DOHH2 (cell line): ENCODE data around the gene TYRO3.

ENCODE experiments used
- H3F3A ChIP-seq: fragments of 200-600 bp; sonication (generic), shearing (Covaris generic); 2 replicates; pipeline ENCODE4 v1.6.0; 2016; ENCODE audit warnings: antibody characterized with exemption, mild to moderate bottlenecking; ENCODE audit not compliant: control insufficient read depth, insufficient read depth
- H3K27ac ChIP-seq: fragments of 200-600 bp; sonication (generic); 2 replicates; pipeline ENCODE4 v1.5.1; 2014; ENCODE audit warnings: low read depth, mild to moderate bottlenecking, low read length, moderate library complexity
- H3K27me3 ChIP-seq: fragments of 200-600 bp; sonication (generic); 2 replicates; pipeline ENCODE4 v1.6.1; 2014; ENCODE audit warnings: mild to moderate bottlenecking, low read length, mixed read lengths; ENCODE audit not compliant: control insufficient read depth
- H3K36me3 ChIP-seq: fragments of 200-600 bp; sonication (generic); 2 replicates; pipeline ENCODE4 v1.6.1; 2014; ENCODE audit warnings: mild to moderate bottlenecking, low read length, moderate library complexity, mixed read lengths; ENCODE audit not compliant: control insufficient read depth
- H3K4me1 ChIP-seq: fragments of 200-600 bp; sonication (generic); 2 replicates; pipeline ENCODE4 v1.6.1; 2014; ENCODE audit warnings: mild to moderate bottlenecking, low read length, mixed read lengths; ENCODE audit not compliant: control insufficient read depth
- H3K4me2 ChIP-seq: fragments of 200-600 bp; sonication (generic); 2 replicates; pipeline ENCODE4 v1.6.0; 2014; ENCODE audit warnings: mild to moderate bottlenecking, low read length, moderate library complexity
- H3K4me3 ChIP-seq: fragments of 200-600 bp; sonication (generic); 2 replicates; pipeline ENCODE4 v1.5.1; 2014; ENCODE audit warnings: mild to moderate bottlenecking, low read length, mixed read lengths
- H3K79me2 ChIP-seq: fragments of 200-600 bp; sonication (generic); 2 replicates; pipeline ENCODE4 v1.6.1; 2014; ENCODE audit warnings: mild to moderate bottlenecking, low read length, mixed read lengths; ENCODE audit not compliant: control insufficient read depth
- H3K9me2 ChIP-seq: fragments of 200-600 bp; sonication (generic); replicated peaks from 2 replicates; pipeline ENCODE4 v1.6.1; 2014; ENCODE audit warnings: mild to moderate bottlenecking, low read length, mixed read lengths; ENCODE audit not compliant: control insufficient read depth
- H3K9me3 ChIP-seq: fragments of 200-600 bp; sonication (generic); 2 replicates; pipeline ENCODE4 v1.6.1; 2014; ENCODE audit warnings: antibody characterized with exemption, low read length, mixed read lengths; ENCODE audit not compliant: control insufficient read depth, insufficient read depth
- H4K20me1 ChIP-seq: fragments of 200-600 bp; sonication (generic); 2 replicates; pipeline ENCODE4 v1.6.0; 2014; ENCODE audit warnings: low read depth, mild to moderate bottlenecking, antibody characterized with exemption, low read length, moderate library complexity; ENCODE audit not compliant: control insufficient read depth, insufficient read depth
- CTCF ChIP-seq: fragments of 200-600 bp; sonication (generic); IDR thresholded peaks from one replicate; pipeline ENCODE4 v1.5.1; 2014; ENCODE audit warnings: antibody characterized with exemption, mild to moderate bottlenecking, low read depth, low read length; ENCODE audit not compliant: poor library complexity, severe bottlenecking
- EZH2phosphoT487 ChIP-seq: fragments of 200-600 bp; sonication (generic); IDR thresholded peaks from 2 replicates; pipeline ENCODE4 v1.6.1; 2017; ENCODE audit warnings: borderline replicate concordance, mild to moderate bottlenecking, antibody characterized with exemption, low read length, moderate library complexity, mixed read lengths

TYRO3 gene

GRCh38 chr15:41557673-41558399, 1.2 kb upstream of the TYRO3 start:
- peaks cover 49% of the 10 kb centered on the region for H3K4me1 ChIP-seq
- no peaks in the 10 kb centered on the region for H4K20me1 ChIP-seq
- H3K4me3 ChIP-seq: peak overlapping the region; percentile 66
- no peak overlapping the region for H3K27ac ChIP-seq
- TF ChIP-seq CTCF (peak; percentile 95), EZH2phosphoT487 (no peak)
- no peaks in the 10 kb centered on the region for H3K9me3 ChIP-seq
- peaks cover 26% of the 10 kb centered on the region for H3K27me3 ChIP-seq
- no peaks in the 10 kb centered on the region for H3K79me2 ChIP-seq
- H3K4me2 ChIP-seq: peak overlapping the region; percentile 81
- H3K9me2 ChIP-seq: no peaks in the 10 kb centered on the region
- no peaks in the 10 kb centered on the region for H3K36me3 ChIP-seq
- H3F3A ChIP-seq: peaks cover 22% of the 10 kb centered on the region

- Histone ChIP-seq H3K4me3 (peak overlapping the region; percentile 66), H3F3A (peaks cover 22% of the 10 kb centered on the region), H3K9me3 (no peaks in the 10 kb centered on the region), H3K4me2 (peak overlapping the region; percentile 81), H4K20me1 (no peaks in the 10 kb centered on the region), H3K79me2 (no peaks in the 10 kb centered on the region), H3K9me2 (no peaks in the 10 kb centered on the region), H3K27me3 (peaks cover 28% of the 10 kb centered on the region), H3K36me3 (no peaks in the 10 kb centered on the region), H3K27ac (no peak overlapping the region), H3K4me1 (peaks cover 39% of the 10 kb centered on the region)
- no peak for TF ChIP-seq CTCF
- peak; percentile 77; the same call in 1 of the 2 replicates for TF ChIP-seq EZH2phosphoT487
These were observed 299 bp downstream of the TYRO3 start for GRCh38 chr15:41559239-41559782.

GRCh38 chr15:41560572-41560874, 1.5 kb downstream of the TYRO3 start:
- Histone ChIP-seq H3K4me2 (no peak overlapping the region), H3K4me3 (no peak overlapping the region), H3K27ac (no peak overlapping the region), H3F3A (peaks cover 16% of the 10 kb centered on the region), H3K9me2 (no peaks in the 10 kb centered on the region), H3K79me2 (no peaks in the 10 kb centered on the region), H3K4me1 (peaks cover 31% of the 10 kb centered on the region), H3K9me3 (no peaks in the 10 kb centered on the region), H3K36me3 (no peaks in the 10 kb centered on the region), H4K20me1 (no peaks in the 10 kb centered on the region), H3K27me3 (peaks cover 28% of the 10 kb centered on the region)
- no peak for TF ChIP-seq EZH2phosphoT487
- no peak for TF ChIP-seq CTCF
